SU-DHL-6 (cell line): Measurements from ENCODE around the gene NFIA.

Experiments
- EZH2phosphoT487 ChIP-seq: fragments of 200-600 bp; sonication (generic), shearing (Covaris generic); conservative IDR thresholded peaks from 2 replicates; pipeline ENCODE4 v1.6.1; 2018; ENCODE audit warnings: mild to moderate bottlenecking, antibody characterized with exemption, low read length, moderate library complexity, mixed read lengths
- TF ChIP-seq, protein P1 (sequence below): fragments of 200-600 bp; sonication (generic); IDR thresholded peaks from one replicate; pipeline ENCODE4 v1.5.1; 2017; ENCODE audit warnings: antibody characterized with exemption, mild to moderate bottlenecking, low read length, moderate library complexity; ENCODE audit not compliant: insufficient read depth, poor library complexity, severe bottlenecking

DNA sequence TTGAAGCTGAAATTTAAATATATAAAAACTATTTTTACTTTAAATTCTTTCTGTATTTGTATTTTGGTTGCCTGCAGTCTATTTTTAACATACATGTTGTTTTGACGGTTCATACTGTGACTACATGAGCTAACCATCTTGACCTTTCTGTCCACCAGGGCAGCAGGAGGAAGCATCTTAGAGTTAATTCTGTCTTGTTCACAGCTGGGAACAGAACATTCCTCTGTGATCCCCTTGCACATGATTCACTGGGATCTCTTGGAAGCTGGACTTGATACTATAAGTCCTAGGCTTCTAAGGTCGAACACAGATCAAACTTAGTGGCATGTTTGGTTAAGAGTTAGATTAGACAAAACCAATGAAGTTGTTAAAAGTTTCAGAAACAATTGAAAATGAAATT is 99.7 kb downstream of the NFIA start:
- TF ChIP-seq, protein P1, sequence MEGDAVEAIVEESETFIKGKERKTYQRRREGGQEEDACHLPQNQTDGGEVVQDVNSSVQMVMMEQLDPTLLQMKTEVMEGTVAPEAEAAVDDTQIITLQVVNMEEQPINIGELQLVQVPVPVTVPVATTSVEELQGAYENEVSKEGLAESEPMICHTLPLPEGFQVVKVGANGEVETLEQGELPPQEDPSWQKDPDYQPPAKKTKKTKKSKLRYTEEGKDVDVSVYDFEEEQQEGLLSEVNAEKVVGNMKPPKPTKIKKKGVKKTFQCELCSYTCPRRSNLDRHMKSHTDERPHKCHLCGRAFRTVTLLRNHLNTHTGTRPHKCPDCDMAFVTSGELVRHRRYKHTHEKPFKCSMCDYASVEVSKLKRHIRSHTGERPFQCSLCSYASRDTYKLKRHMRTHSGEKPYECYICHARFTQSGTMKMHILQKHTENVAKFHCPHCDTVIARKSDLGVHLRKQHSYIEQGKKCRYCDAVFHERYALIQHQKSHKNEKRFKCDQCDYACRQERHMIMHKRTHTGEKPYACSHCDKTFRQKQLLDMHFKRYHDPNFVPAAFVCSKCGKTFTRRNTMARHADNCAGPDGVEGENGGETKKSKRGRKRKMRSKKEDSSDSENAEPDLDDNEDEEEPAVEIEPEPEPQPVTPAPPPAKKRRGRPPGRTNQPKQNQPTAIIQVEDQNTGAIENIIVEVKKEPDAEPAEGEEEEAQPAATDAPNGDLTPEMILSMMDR: no peak
- no peak for TF ChIP-seq EZH2phosphoT487
